GM12878 (cell line): ENCODE results near the gene PRKAR2B. TPM values are rescaled to one million over a fixed set of nuclear protein-coding genes. Genes with fewer than 3 reads are reported as not detected.

ENCODE experiments used
- ATAC-seq: fragments of 200-7000 bp; cut with Tn5 transposase; 3 replicates; pipeline ENCODE4 v1.9.1; 2020; ENCODE audit warnings: mild to moderate bottlenecking, moderate library complexity
- BruUV-seq: library from RNA; stranded (reverse); fragments of 400-500 nt; replicated peaks from 2 replicates; lab custom pipeline; 2021; lab: Mats Ljungman, UMichigan
- CTCF ChIA-PET: fragments of 300-600 bp; sonication (Branson Sonifier 250); formaldehyde crosslinking; extraction: SDS; loops from one replicate; lab custom pipeline; 2021; ENCODE audit warnings: inconsistent platforms; lab: Yijun Ruan, JAX
- POLR2A ChIA-PET: fragments of 350-600 bp; formaldehyde crosslinking; extraction: SDS; loops from one replicate; lab custom pipeline; 2021; ENCODE audit warnings: inconsistent platforms; lab: Charles Lee
- RAD21 ChIA-PET: fragments of 300-600 bp; sonication (Branson Sonifier 250); formaldehyde crosslinking; loops from one replicate; lab custom pipeline; 2023; ENCODE audit warnings: antibody characterized with exemption; ENCODE audit not compliant: unreplicated experiment; lab: Charles Lee
- SMC1A ChIA-PET: fragments of 300-600 bp; sonication (Branson Sonifier 250); formaldehyde crosslinking; loops from one replicate; lab custom pipeline; 2023; ENCODE audit not compliant: unreplicated experiment, uncharacterized antibody; lab: Charles Lee
- DNase-seq: peaks from one replicate; pipeline ENCODE4 v3.0.0-alpha.2; 2011; ENCODE audit warnings: low read depth, low spot score
- FAIRE-seq: peaks from 3 replicates; lab custom pipeline; 2011; peaks lifted over from hg19 to GRCh38; lab: Jason Lieb, UNC
- H2AFZ ChIP-seq: 2 replicates; pipeline ENCODE4 v1.6.0; 2011; ENCODE audit warnings: low read depth, low read length, control low read depth; ENCODE audit not compliant: control insufficient read depth
- H3K27ac ChIP-seq: 2 replicates; pipeline ENCODE4 v1.5.1; 2011; ENCODE audit warnings: control low read depth; ENCODE audit not compliant: control insufficient read depth, insufficient read depth
- H3K27me3 ChIP-seq, 2 experiments: replicated peaks in 1 of 2; 2 replicates each; pipeline versions ENCODE4 v1.6.0 to v1.6.1; 2011; ENCODE audit warnings: low read length in 1 of 2; ENCODE audit not compliant: control insufficient read depth in 2 of 2, insufficient read depth in 2 of 2
- H3K36me3 ChIP-seq, 2 experiments: 2 replicates each; pipeline ENCODE4 v1.5.1; 2011; ENCODE audit warnings: low read length in 1 of 2; ENCODE audit not compliant: control insufficient read depth in 2 of 2, insufficient read depth in 2 of 2
- H3K4me1 ChIP-seq: 2 replicates; pipeline ENCODE4 v1.6.1; 2011; ENCODE audit warnings: mild to moderate bottlenecking, low read length, moderate library complexity, mixed read lengths; ENCODE audit not compliant: control insufficient read depth, insufficient read depth
- H3K4me2 ChIP-seq: 2 replicates; pipeline ENCODE4 v1.6.0; 2011; ENCODE audit warnings: control low read depth; ENCODE audit not compliant: control insufficient read depth, insufficient read depth
- H3K4me3 ChIP-seq: fragments of 200-600 bp; sonication (generic); 2 replicates; pipeline ENCODE4 v1.5.1; 2016
- H3K79me2 ChIP-seq: 2 replicates; pipeline ENCODE4 v1.6.0; 2011; ENCODE audit warnings: low read length; ENCODE audit not compliant: control insufficient read depth, insufficient read depth
- H3K9ac ChIP-seq: 2 replicates; pipeline ENCODE4 v1.8.0; 2011; ENCODE audit warnings: low read length, control low read depth, mixed read lengths; ENCODE audit not compliant: control insufficient read depth, insufficient read depth
- H3K9me3 ChIP-seq: replicated peaks from 3 replicates; pipeline ENCODE4 v1.5.1; 2011; ENCODE audit warnings: mild to moderate bottlenecking, low read length; ENCODE audit not compliant: control insufficient read depth, insufficient read depth
- H4K20me1 ChIP-seq: 2 replicates; pipeline ENCODE4 v1.6.0; 2011; ENCODE audit not compliant: control insufficient read depth, insufficient read depth
- CBX3 ChIP-seq: fragments of 200-600 bp; sonication (generic); IDR thresholded peaks from 2 replicates; pipeline ENCODE4 v1.6.1; 2016; ENCODE audit warnings: low read depth, borderline replicate concordance
- CHD4 ChIP-seq: fragments of 200-600 bp; sonication (generic); IDR thresholded peaks from 2 replicates; pipeline ENCODE4 v1.6.1; 2016; ENCODE audit warnings: mild to moderate bottlenecking
- DPF2 ChIP-seq: fragments of 450-650 bp; IDR thresholded peaks from 2 replicates; pipeline ENCODE4 v1.6.1; 2017; ENCODE audit warnings: mild to moderate bottlenecking
- FOXK2 ChIP-seq: fragments of 450-650 bp; IDR thresholded peaks from 2 replicates; pipeline ENCODE4 v1.6.1; 2017; ENCODE audit warnings: mild to moderate bottlenecking, moderate library complexity
- HCFC1 ChIP-seq: fragments of 150-350 bp; IDR thresholded peaks from 2 replicates; pipeline ENCODE4 v1.6.1; 2014; ENCODE audit warnings: low read length
- IRF3 ChIP-seq: fragments of 450-650 bp; IDR thresholded peaks from 2 replicates; pipeline ENCODE4 v1.6.1; 2014; ENCODE audit warnings: mild to moderate bottlenecking
- KAT2A ChIP-seq: conservative IDR thresholded peaks from 2 replicates; pipeline ENCODE4 v1.6.1; 2011; ENCODE audit warnings: low read depth, low read length; ENCODE audit not compliant: control insufficient read depth
- NRF1 ChIP-seq: conservative IDR thresholded peaks from 2 replicates; pipeline ENCODE4 v1.6.1; 2011; ENCODE audit warnings: mild to moderate bottlenecking, low read depth, low read length, improper control_type of control experiment
- RAD21 ChIP-seq: IDR thresholded peaks from 2 replicates; pipeline ENCODE4 v1.6.1; 2011; ENCODE audit warnings: mild to moderate bottlenecking, low read depth, low read length, moderate library complexity; ENCODE audit not compliant: insufficient read depth
- SP1 ChIP-seq: IDR thresholded peaks from one replicate; pipeline ENCODE4 v1.6.1; 2011; ENCODE audit warnings: low read depth, low read length
- STAT1 ChIP-seq: fragments of 450-650 bp; conservative IDR thresholded peaks from 2 replicates; pipeline ENCODE4 v1.6.1; 2014; ENCODE audit warnings: antibody characterized with exemption, mild to moderate bottlenecking
- ZBTB33 ChIP-seq: fragments of 450-650 bp; IDR thresholded peaks from 2 replicates; pipeline ENCODE4 v1.6.1; 2017; ENCODE audit warnings: mild to moderate bottlenecking
- WGBS: methylation state at CpG from one replicate; pipeline ENCODE4 v1.1.6; 2016; ENCODE audit warnings: low lambda C conversion rate; ENCODE audit not compliant: insufficient replicate concordance, insufficient coverage; ENCODE audit errors: missing lambda C conversion rate; 5-methylcytosine and 5-hydroxymethylcytosine counted together
- in situ Hi-C: fragments of 300-500 bp; cut with MboI; formaldehyde crosslinking; loops from 9 replicates; pipeline ENCODE4 v1.14.3; 2018; ENCODE audit warnings: mixed read lengths
- intact Hi-C: fragments of 100-400 bp; cut with micrococcal nuclease; formaldehyde crosslinking; loops from one replicate; pipeline ENCODE4 v1.14.2; 2022; ENCODE audit not compliant: unreplicated experiment
- polyA plus RNA-seq, 11 experiments: library from polyadenylated mRNA; depleted of rRNA in 4 of 11; unstranded in 6 of 11; stranded (reverse) in 5 of 11; fragments of >200 nt; fragmentation: Nextera tagmentation in 4 of 11; fragmentation: Illumina TruSeq in 1 of 11; extraction: Ambion mirVana in 4 of 11; extraction: Trizol in 1 of 11; gene quantifications; 1 replicate in 1 of 11; 2 replicates in 10 of 11; pipeline versions ENCODE4 v1.2.1 to v1.2.3, GENCODE V29; 2011 to 2016; ENCODE audit warnings: inconsistent platforms in 2 of 11, missing spikeins in 2 of 11, low read depth in 1 of 11
- total RNA-seq, 4 experiments: library from RNA; depleted of rRNA in 3 of 4; stranded (reverse); fragments of >200 nt in 3 of 4; fragmentation: Illumina TruSeq in 1 of 4; extraction: Trizol in 1 of 4; gene quantifications; 2 replicates each; pipeline versions ENCODE4 v1.2.1 to v1.2.3, GENCODE V29; 2013 to 2021
- TF ChIP-seq, protein P1 (sequence below): fragments of 450-650 bp; IDR thresholded peaks from 2 replicates; pipeline ENCODE4 v1.6.1; 2016; ENCODE audit warnings: mild to moderate bottlenecking, moderate library complexity, borderline replicate concordance

The PRKAR2B gene
- total and polyA plus RNA-seq, 10 of the 15 experiments (the other 5 are each of a cell fraction or from before 2014, with no cell fraction given): 0.01 to 0.18 (median 0.04) TPM; not detected in 4

DNA sequence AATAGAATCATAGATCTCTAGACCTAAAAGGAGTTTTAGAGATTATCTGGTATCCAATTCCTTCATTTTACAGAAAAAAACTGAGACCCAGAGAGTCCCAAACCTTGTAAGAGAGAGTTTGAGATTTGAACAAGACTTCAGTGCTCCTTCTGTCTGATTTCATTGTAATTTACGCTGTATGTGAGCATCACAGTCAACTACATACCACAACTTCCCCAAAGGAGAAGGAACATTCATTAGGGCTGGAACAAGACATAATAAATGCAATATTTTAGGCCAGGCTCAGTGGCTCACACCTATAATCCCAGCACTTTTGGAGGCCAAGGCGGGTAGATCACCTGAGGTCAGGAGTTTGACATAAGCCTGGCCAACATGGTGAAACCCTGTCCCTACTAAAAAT is 17.3 kb upstream of the PRKAR2B start (continued):
- TF ChIP-seq ZBTB33: no peak
- TF ChIP-seq FOXK2: no peak

DNA sequence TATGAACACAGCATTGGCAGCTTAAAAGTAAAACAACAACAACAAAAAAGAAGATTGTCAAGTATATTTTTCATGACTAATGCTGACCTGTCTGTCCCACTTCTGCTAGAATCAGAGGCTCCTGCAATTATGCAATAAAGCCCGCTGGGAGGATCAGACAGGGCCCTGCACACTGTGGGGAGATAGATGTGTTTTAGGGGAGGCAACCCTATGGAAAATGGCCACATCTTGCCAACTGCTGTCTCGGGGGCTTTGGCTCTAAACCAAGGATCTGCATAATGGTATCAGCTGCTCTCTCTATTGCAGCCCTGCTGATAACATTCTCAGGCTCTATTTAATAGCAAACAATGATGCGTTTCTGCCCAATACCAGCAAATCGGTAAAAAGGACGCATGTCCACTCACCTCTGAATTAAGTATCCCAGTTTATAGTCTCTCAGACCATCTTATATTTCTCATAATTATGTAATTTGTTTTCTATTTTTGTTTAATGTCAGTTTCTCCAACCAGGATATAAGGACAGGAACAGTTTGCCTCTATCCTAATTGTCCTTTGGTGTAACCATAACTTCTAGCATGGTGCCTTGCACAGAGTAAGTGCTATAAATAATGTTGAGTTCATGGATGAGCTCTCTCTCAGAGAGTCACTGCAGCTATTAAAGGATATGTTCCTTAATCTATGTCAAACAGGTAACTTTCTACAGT is 15.3 kb upstream of the PRKAR2B start:
- 73% methylated on average over 5 of the region's 5 CpGs for WGBS
- no peaks in the 10 kb centered on the region for H3K9me3 ChIP-seq
- DNase-seq (no peak), FAIRE-seq (no peak), ATAC-seq (no peak)
- H3K4me3 ChIP-seq: no peak overlapping the region
- no peaks in the 10 kb centered on the region for H3K79me2 ChIP-seq
- no peak overlapping the region for H3K27ac ChIP-seq
- ChIA-PET SMC1A (no interaction called here), RAD21 (no interaction called here), POLR2A (no interaction called here), CTCF (interaction anchor here (1.3 kb wide), 1 partner anchor 236 kb away, joined by 3 read pairs; no protein-coding TSS in a partner anchor)
- H3K9ac ChIP-seq: no peak overlapping the region
- H4K20me1 ChIP-seq: no peaks in the 10 kb centered on the region
- H3K4me1 ChIP-seq: no peaks in the 10 kb centered on the region
- in situ Hi-C loops: no loop called here
- TF ChIP-seq IRF3 (no peak), HCFC1 (no peak), DPF2 (no peak), CHD4 (no peak), NRF1 (no peak), STAT1 (no peak), CBX3 (no peak), KAT2A (no peak), SP1 (no peak), RAD21 (no peak)
- TF ChIP-seq, protein P1, sequence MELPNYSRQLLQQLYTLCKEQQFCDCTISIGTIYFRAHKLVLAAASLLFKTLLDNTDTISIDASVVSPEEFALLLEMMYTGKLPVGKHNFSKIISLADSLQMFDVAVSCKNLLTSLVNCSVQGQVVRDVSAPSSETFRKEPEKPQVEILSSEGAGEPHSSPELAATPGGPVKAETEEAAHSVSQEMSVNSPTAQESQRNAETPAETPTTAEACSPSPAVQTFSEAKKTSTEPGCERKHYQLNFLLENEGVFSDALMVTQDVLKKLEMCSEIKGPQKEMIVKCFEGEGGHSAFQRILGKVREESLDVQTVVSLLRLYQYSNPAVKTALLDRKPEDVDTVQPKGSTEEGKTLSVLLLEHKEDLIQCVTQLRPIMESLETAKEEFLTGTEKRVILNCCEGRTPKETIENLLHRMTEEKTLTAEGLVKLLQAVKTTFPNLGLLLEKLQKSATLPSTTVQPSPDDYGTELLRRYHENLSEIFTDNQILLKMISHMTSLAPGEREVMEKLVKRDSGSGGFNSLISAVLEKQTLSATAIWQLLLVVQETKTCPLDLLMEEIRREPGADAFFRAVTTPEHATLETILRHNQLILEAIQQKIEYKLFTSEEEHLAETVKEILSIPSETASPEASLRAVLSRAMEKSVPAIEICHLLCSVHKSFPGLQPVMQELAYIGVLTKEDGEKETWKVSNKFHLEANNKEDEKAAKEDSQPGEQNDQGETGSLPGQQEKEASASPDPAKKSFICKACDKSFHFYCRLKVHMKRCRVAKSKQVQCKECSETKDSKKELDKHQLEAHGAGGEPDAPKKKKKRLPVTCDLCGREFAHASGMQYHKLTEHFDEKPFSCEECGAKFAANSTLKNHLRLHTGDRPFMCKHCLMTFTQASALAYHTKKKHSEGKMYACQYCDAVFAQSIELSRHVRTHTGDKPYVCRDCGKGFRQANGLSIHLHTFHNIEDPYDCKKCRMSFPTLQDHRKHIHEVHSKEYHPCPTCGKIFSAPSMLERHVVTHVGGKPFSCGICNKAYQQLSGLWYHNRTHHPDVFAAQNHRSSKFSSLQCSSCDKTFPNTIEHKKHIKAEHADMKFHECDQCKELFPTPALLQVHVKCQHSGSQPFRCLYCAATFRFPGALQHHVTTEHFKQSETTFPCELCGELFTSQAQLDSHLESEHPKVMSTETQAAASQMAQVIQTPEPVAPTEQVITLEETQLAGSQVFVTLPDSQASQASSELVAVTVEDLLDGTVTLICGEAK: no peak
- BruUV-seq: no TSS peak
- H3K4me2 ChIP-seq: no peak overlapping the region
- H2AFZ ChIP-seq: no peak overlapping the region
- H3K27me3 ChIP-seq: no peaks in the 10 kb centered on the region; a peak in 1 of 4 replicates
- H3K36me3 ChIP-seq: no peaks in the 10 kb centered on the region
- intact Hi-C loops: no loop called here
